Epidermal melanocyte (primary cell): Measurements from ENCODE around the gene FXYD7.
"Not testable (repeated sequence)": the region's sequence is repeated elsewhere in the genome, so short reads cannot be mapped to it uniquely, and the experiment has no call there.

Experiments used
- DNase-seq: peaks from one replicate; pipeline ENCODE4 v3.0.0; 2011; ENCODE audit warnings: low spot score; ENCODE audit not compliant: insufficient read length

FXYD7 gene

GRCh38 chr19:35126624-35126959 lies 16.5 kb upstream of the FXYD7 start:
- no peak for DNase-seq

GRCh38 chr19:35127871-35128270 lies 15.2 kb upstream of the FXYD7 start:
- DNase-seq = no peak

DNA sequence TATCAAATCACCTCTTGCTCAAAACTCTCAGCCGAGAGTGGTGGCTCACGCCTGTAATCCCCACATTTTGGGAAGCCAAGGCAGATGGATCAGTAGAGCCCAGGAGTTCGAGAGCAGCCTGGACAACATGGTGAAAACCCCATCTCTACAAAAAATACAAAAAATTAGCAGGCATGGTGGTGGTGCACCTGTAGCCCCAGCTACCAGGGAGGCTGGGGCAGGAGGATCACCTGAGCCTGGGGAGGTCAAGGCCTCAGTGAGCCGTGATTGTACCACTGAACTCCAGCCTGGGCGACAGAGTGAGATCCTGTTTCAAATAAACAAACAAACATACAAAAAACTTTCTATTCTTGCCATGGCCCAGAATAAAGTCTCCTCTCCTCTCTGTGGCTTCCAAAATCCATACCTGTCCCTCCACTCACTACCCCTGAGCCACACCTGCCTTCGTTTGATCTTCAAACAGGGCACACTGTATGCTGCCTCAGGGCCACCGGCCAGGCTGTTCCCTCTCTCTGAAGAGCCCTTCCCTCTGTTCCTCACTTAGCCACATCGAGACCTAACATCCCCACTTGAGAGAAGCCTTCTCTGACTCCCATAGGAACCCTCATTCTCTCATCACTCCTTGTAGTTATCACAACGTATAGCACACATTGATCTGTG lies 14.5 kb upstream of the FXYD7 start:
- no peak for DNase-seq

- not testable (repeated sequence) for DNase-seq
Observed at GRCh38 chr19:35129724-35130274, 13.3 kb upstream of the FXYD7 start.

- no peak for DNase-seq
Observed at GRCh38 chr19:35130761-35131720, 12.0 kb upstream of the FXYD7 start.

DNA sequence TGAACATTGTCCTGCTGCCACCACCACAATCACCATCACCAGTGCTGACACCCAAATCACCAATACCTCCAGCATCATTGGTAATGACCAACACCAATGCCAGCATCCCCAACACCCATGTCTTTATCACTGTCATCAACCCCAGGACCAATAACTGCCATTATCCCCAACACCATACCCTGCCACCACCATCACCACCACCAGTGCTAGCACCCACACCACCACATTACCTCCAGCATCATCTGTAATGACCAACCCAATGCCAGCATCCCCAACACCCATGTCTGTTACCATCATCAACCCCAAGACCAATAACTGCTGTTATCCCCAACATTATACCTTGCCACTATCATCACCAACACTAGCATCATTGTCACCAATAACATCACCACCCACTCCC lies 10.8 kb upstream of the FXYD7 start:
- DNase-seq = no peak

- no peak for DNase-seq
Observed at GRCh38 chr19:35133826-35134225, 9.2 kb upstream of the FXYD7 start.

- DNase-seq = no peak
Observed at GRCh38 chr19:35134601-35135242, 8.3 kb upstream of the FXYD7 start, which contains the start of gene LGI4. LGI4 (minus strand) TSS chr19:35135059; CDS start chr19:35134680, 379 bp downstream.

- DNase-seq = peak; percentile 98
Observed at GRCh38 chr19:35135389-35135909, 7.6 kb upstream of the FXYD7 start.

DNA sequence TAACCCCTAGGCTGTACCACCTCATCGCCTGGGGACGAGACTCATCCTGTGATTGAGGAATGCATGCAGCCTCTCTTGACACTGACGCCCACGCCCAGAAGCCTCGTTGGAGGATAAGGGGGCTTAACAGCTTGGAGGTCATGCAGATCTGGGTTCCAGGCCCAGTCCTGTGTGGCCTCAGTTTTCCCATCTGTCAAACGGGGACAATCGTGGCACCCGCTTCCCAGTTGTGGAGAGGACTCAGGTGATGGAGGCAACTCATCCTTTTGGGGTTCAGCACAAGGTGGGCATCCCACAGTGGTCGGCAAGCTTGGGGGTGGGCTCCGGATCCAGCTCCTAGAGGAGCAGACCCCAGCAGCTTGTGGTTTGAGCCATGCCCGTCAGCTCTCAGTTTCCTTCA lies 6.8 kb upstream of the FXYD7 start:
- DNase-seq = no peak

DNA sequence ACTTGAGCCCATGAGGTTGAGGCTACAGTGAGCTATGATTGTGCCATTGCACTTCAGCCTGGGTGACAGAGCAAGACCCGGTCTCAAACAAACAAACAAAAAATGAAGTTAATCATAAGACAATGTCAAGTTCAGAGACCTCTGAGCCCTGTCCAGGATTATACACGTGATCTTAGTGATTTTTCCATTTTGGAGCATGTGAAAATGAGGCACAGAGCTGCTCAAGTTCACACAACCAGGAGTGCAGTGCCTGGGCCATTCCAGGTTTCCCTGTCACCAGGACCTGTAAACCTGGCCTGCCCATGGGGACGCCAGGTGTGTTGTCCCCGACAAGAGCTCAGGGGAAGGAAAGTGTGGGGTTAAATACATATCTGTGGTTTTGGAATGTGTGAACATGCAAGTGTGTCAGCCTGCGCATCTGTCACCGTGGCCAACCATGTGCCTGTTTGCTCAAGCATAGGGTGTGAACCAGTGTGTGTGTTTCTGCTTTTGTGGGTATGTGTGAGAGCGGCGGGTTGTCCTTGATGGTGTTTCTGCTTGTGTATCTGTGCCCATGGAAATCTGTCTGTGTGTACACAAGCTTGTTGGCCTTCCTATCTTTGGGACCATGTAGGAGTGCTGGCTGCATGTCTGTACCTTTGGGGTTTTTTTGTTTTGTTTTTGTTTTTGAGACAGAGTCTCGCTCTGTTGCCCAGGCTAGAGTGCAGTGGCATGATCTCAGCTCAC lies 5.9 kb upstream of the FXYD7 start:
- DNase-seq = no peak

- no peak for DNase-seq
Observed at GRCh38 chr19:35138305-35138892, 4.7 kb upstream of the FXYD7 start, which contains the start of gene FXYD1. FXYD1 (plus strand) TSS chr19:35138824; CDS start chr19:35140080, 1,256 bp downstream.

DNA sequence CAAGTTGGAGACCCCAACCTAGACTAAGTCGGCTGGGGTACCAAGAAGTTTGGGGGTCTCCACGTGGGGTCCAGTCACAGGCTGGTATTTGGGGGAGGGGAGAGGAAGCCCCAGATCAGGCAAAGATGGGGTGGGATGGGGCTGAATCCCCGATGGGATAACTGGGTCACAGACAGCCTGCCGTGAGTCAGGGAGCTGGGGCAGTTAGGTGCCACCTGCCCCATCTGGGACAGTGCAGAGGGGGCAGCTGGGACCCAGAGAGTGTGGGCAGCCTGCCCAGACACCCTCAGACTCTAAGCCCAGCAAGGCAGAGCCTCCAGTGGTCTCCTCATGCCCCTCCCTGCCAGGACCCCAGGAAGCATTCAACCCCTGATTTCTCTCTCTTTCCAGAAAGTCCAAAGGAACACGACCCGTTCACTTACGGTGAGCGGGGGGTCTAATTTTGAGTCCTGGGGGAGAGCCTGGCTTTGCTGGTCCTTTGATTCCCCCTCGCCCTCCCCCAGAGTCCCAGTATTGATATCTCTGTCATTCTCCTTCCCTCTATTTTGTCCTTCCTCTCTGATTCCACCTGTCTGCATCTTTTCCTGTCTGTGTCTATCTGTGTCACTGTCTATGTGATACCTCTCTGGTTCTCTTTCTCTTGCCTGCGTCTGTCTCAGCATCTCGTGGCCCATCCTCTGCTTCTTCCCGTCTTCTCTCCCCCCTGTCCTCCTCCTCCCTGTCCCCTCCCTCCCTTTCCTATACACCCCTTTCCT lies 2.7 kb upstream of the FXYD7 start:
- no peak for DNase-seq

- peak; percentile 98 for DNase-seq
Observed at GRCh38 chr19:35140962-35141836, 1.9 kb upstream of the FXYD7 start.

DNA sequence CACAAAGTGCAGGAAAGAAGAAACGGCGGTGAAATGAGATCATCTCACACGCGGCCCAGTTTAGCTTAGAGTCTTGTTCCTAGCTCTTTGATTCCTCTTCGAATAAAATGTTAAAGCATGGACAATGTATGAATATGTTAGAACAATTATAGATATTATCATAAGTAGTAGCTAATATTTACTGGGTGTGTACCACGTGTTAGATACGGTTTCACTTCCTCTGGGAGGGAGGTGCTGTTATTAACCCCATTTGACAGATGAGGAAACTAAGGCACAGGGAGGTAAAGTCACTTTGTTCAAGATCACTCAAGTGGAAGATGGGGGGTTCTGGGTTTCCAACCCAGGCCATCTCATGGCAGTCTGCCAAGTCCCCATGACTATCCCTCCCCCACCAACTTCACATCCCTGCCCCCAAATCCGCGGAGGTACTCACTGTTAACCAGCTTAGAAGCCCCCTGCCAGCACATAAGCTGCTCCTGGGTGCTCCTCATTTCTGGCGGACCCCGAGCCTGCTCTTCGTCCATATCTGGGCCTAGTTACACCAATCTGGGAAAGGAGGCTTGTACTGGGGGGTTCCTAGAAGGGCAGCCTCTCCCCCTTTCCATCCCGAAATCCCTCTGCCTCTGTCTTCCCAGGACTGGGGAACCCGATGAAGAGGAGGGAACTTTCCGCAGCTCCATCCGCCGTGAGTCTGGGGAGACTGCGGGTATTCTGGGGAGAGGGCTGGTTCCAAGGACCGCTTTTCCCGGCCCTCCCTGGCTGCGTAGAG lies 1.0 kb upstream of the FXYD7 start:
- DNase-seq = no peak

GRCh38 chr19:35142606-35143230 lies 337 bp upstream of the FXYD7 start:
- no peak for DNase-seq

DNA sequence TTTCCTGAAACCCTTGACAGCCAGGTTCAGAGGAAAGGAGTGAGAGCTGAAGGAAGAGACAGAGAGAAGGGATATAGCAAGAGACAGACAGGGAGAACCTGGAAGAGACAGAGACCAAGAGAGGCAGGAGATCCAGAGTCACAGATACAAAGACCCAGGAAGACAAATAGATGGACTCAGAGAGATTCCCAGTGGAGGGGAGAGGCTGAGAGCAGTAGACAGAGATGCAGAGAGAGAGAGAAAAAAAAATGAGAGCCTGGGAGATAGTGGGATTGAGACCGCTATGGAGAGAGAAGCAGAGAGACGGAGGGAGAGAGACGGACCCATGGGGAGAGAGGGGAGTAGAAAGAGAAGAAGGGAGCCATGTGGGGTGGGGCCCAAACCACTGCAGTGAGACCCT lies 763 bp downstream of the FXYD7 start:
- no peak for DNase-seq

GRCh38 chr19:35144259-35144599 lies 1.2 kb downstream of the FXYD7 start:
- DNase-seq = no peak
